Prostate gland (tissue), 2 donors: Measurements from ENCODE around the gene ZSCAN16. TPM values are rescaled to one million over a fixed set of nuclear protein-coding genes. Genes with fewer than 3 reads are reported as not detected.

Experiments used
- DNase-seq: peaks from one replicate; pipeline ENCODE4 v3.0.0-alpha.2; 2019; ENCODE audit warnings: low spot score
- H3K27ac ChIP-seq, 2 donors: fragments of 200-600 bp; sonication (generic); 2 replicates each; pipeline ENCODE4 v1.5.1; 2017 to 2019
- H3K27me3 ChIP-seq: fragments of 200-600 bp; sonication (generic); replicated peaks from 2 replicates; pipeline ENCODE4 v1.5.1; 2019; ENCODE audit not compliant: insufficient read depth
- H3K36me3 ChIP-seq, 2 donors: fragments of 200-600 bp; sonication (generic); 1 replicate in 1 of 2; 2 replicates in 1 of 2; pipeline versions ENCODE4 v1.5.1 to v1.8.1; 2017 to 2019
- H3K4me1 ChIP-seq: fragments of 200-600 bp; sonication (generic); replicated peaks from 2 replicates; pipeline ENCODE4 v1.5.1; 2019
- H3K4me3 ChIP-seq, 2 donors: fragments of 200-600 bp; sonication (generic); 2 replicates each; pipeline ENCODE4 v1.5.1; 2017 to 2019
- H3K9me3 ChIP-seq: fragments of 200-600 bp; sonication (generic); 2 replicates; pipeline ENCODE4 v1.5.1; 2017
- CTCF ChIP-seq, 4 experiments: fragments of 200-600 bp in 2 of 4; fragments of 450-650 bp in 2 of 4; sonication (generic) in 2 of 4; IDR thresholded peaks; 1 replicate in 3 of 4; 2 replicates in 1 of 4; pipeline ENCODE4 v1.5.1; 2016 to 2019; ENCODE audit warnings: antibody characterized with exemption in 4 of 4, mild to moderate bottlenecking in 2 of 4, moderate library complexity in 2 of 4
- POLR2A ChIP-seq: fragments of 450-650 bp; IDR thresholded peaks from one replicate; pipeline ENCODE4 v1.6.1; 2016; ENCODE audit warnings: antibody characterized with exemption, mild to moderate bottlenecking
- POLR2AphosphoS5 ChIP-seq: sonication (generic); formaldehyde crosslinking; IDR thresholded peaks from one replicate; pipeline ENCODE4 v1.6.1; 2017; ENCODE audit warnings: antibody characterized with exemption
- WGBS: methylation state at CpG from one replicate; pipeline ENCODE4 v1.1.5; 2018; 5-methylcytosine and 5-hydroxymethylcytosine counted together
- intact Hi-C: fragments of 100-400 bp; cut with DNase I; formaldehyde crosslinking; loops from one replicate; pipeline ENCODE4 v1.14.2; 2022
- total RNA-seq, 2 donors: library from RNA; depleted of rRNA; stranded (reverse); fragments of >200 nt; gene quantifications; one replicate each; pipeline ENCODE4 v1.1.0, GENCODE V29; 2016

The ZSCAN16 gene
- total RNA-seq, 2 donors from 2014 or later = 5.3 TPM

DNA sequence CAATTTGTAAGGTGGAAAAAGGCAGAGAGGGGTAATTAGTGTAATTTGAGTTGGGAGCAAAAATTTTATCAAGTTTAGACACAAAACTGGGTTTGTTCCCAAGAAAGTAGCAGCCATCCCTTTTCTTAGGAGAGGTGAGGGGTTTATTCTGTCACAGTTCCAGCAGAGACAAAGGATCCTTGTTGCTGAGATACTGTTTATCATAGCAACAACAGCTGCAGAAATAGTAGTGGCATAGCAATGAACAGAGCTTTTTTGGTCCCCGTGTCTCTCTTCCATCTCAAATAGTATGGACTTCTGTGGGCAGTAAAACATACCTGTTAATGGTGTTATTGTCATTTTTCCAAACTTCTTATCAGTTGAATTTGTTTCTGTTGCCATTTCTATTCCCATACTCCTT is 41.2 kb downstream of the ZSCAN16 start:
- intact Hi-C loops = no loop called here
- TF ChIP-seq POLR2A (no peak), POLR2AphosphoS5 (no peak), CTCF (IDR thresholded peaks at IDR 0.05) (no peak)
- Histone ChIP-seq H3K9me3 (no peaks in the 10 kb centered on the region), H3K4me3 (no peak overlapping the region), H3K27ac (no peak overlapping the region), H3K36me3 (no peaks in the 10 kb centered on the region), H3K4me1 (no peaks in the 10 kb centered on the region), H3K27me3 (no peaks in the 10 kb centered on the region)
- no peak for DNase-seq
- 50% methylated on average over 1 of the region's 1 CpG for WGBS

GRCh38 chr6:28167068-28167467 is 42.7 kb downstream of the ZSCAN16 start:
- intact Hi-C loops = no loop called here
- H3K36me3 ChIP-seq = no peaks in the 10 kb centered on the region
- TF ChIP-seq POLR2A (no peak), CTCF (IDR thresholded peaks at IDR 0.05) (no peak), POLR2AphosphoS5 (no peak)
- 89% methylated on average over 4 of the region's 4 CpGs for WGBS
- H3K27me3 ChIP-seq = no peaks in the 10 kb centered on the region
- DNase-seq = no peak
- H3K27ac ChIP-seq = no peak overlapping the region
- no peaks in the 10 kb centered on the region for H3K9me3 ChIP-seq
- no peaks in the 10 kb centered on the region for H3K4me1 ChIP-seq
- no peak overlapping the region for H3K4me3 ChIP-seq

DNA sequence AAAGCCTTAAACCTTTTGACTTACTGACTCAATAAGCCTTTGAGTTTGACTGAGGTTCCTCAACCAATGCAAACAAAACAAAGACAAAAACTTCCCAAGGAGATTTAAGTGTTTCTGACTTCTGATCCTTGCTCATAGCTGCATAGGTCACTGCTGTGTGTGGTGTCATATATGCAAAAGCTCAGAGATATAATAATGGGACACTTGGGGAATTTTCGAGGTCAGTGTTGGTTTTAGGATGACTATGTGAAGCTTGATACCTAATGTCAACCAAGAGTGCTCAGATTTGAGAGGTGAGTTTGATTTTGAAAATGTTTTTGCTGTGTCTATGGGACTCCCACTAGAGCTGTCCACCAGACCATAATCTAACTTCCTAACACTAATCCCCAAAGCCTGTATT is 43.5 kb downstream of the ZSCAN16 start:
- WGBS = 85% methylated on average over 1 of the region's 1 CpG
- TF ChIP-seq CTCF (IDR thresholded peaks at IDR 0.05) (no peak), POLR2A (no peak), POLR2AphosphoS5 (no peak)
- Histone ChIP-seq H3K27me3 (no peaks in the 10 kb centered on the region), H3K9me3 (no peaks in the 10 kb centered on the region), H3K36me3 (no peaks in the 10 kb centered on the region), H3K4me1 (no peaks in the 10 kb centered on the region), H3K4me3 (no peak overlapping the region), H3K27ac (no peak overlapping the region)
- DNase-seq = no peak
- intact Hi-C loops = no loop called here

GRCh38 chr6:28171271-28171670 is 46.9 kb downstream of the ZSCAN16 start:
- Histone ChIP-seq H3K4me3 (no peak overlapping the region), H3K4me1 (no peaks in the 10 kb centered on the region), H3K27me3 (no peaks in the 10 kb centered on the region), H3K9me3 (no peaks in the 10 kb centered on the region), H3K27ac (no peak overlapping the region), H3K36me3 (no peaks in the 10 kb centered on the region)
- 70% methylated on average over 2 of the region's 2 CpGs for WGBS
- TF ChIP-seq CTCF (IDR thresholded peaks at IDR 0.05) (no peak), POLR2AphosphoS5 (no peak), POLR2A (no peak)
- no peak for DNase-seq
- intact Hi-C loops = no loop called here

DNA sequence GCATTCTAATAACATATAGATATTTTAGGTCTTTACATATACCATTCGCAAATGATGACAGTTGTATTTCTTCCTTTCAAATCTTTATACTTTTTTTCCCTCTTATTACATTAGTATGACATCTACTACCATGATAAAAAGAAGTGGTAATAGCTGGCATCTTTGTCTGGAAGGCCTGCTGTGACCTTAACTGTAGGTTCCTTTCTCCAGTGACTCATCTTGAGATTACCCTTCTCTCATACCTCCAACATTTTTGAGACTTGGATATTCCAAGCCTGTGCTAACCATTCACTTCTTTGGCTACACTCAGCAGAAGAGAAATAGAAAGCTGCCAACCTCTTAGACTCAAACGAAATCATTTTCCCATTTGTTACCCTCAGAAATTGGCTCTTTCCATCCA is 47.6 kb downstream of the ZSCAN16 start:
- intact Hi-C loops = no loop called here
- Histone ChIP-seq H3K9me3 (no peaks in the 10 kb centered on the region), H3K27me3 (no peaks in the 10 kb centered on the region), H3K4me3 (no peak overlapping the region), H3K27ac (no peak overlapping the region), H3K4me1 (no peaks in the 10 kb centered on the region), H3K36me3 (no peaks in the 10 kb centered on the region)
- no peak for TF ChIP-seq POLR2AphosphoS5
- no peak for TF ChIP-seq POLR2A
- no peak for DNase-seq
- 99% methylated on average over 2 of the region's 2 CpGs for WGBS
